HFF-Myc (cell line): ENCODE measurements around the gene CHDH.

Experiments
- DNase-seq: peaks from one replicate; pipeline ENCODE4 v3.0.0-alpha.2; 2011; ENCODE audit warnings: low read depth; ENCODE audit errors: extremely low read depth
- H3K4me3 ChIP-seq: replicated peaks from 2 replicates; pipeline ENCODE4 v1.5.1; 2011; ENCODE audit warnings: low read depth, mild to moderate bottlenecking, control low read depth, low read length
- CTCF ChIP-seq: IDR thresholded peaks from 2 replicates; pipeline ENCODE4 v1.5.1; 2012; ENCODE audit warnings: mild to moderate bottlenecking, low read depth, low read length, control low read depth; ENCODE audit errors: missing control alignments

Gene CHDH

GRCh38 chr3:53776494-53777101 lies 69.6 kb downstream of the CHDH start:
- no peak overlapping the region for H3K4me3 ChIP-seq
- DNase-seq = no peak
- no peak for TF ChIP-seq CTCF

- H3K4me3 ChIP-seq = no peak overlapping the region
- DNase-seq = no peak
- no peak for TF ChIP-seq CTCF
These were observed 70.4 kb downstream of the CHDH start for GRCh38 chr3:53775834-53776251.

- H3K4me3 ChIP-seq = no peak overlapping the region
- no peak for TF ChIP-seq CTCF
- no peak for DNase-seq
These were observed 71.2 kb downstream of the CHDH start for GRCh38 chr3:53775018-53775417.

GRCh38 chr3:53774414-53774813 lies 71.8 kb downstream of the CHDH start:
- no peak overlapping the region for H3K4me3 ChIP-seq
- no peak for DNase-seq
- no peak for TF ChIP-seq CTCF

GRCh38 chr3:53773611-53774368 lies 72.4 kb downstream of the CHDH start:
- no peak for TF ChIP-seq CTCF
- no peak overlapping the region for H3K4me3 ChIP-seq
- peak; percentile 55 for DNase-seq

GRCh38 chr3:53773021-53773436 lies 73.2 kb downstream of the CHDH start:
- no peak overlapping the region for H3K4me3 ChIP-seq
- no peak for DNase-seq
- no peak for TF ChIP-seq CTCF

- H3K4me3 ChIP-seq = no peak overlapping the region
- no peak for TF ChIP-seq CTCF
- no peak for DNase-seq
These were observed 73.7 kb downstream of the CHDH start for GRCh38 chr3:53772562-53772961.
